GM06990 (cell line): ENCODE data around the gene SOD1.
"Not testable (repeated sequence)": the region's sequence is repeated elsewhere in the genome, so short reads cannot be mapped to it uniquely, and the experiment has no call there.

Source experiments
- DNase-seq: peaks from one replicate; pipeline ENCODE4 v3.0.0-alpha.2; 2011; ENCODE audit not compliant: insufficient read length; ENCODE audit errors: extremely low read depth
- H3K27me3 ChIP-seq: replicated peaks from 2 replicates; pipeline ENCODE4 v1.6.0; 2011; ENCODE audit warnings: low read length; ENCODE audit not compliant: control insufficient read depth, insufficient read depth
- H3K36me3 ChIP-seq: 2 replicates; pipeline ENCODE4 v1.5.1; 2011; ENCODE audit warnings: low read length; ENCODE audit not compliant: control insufficient read depth, insufficient read depth
- H3K4me3 ChIP-seq: replicated peaks from 2 replicates; pipeline ENCODE4 v1.5.1; 2011; ENCODE audit warnings: low read depth, mild to moderate bottlenecking, control low read depth, low read length
- TF ChIP-seq, protein P1 (sequence below): IDR thresholded peaks from 2 replicates; pipeline ENCODE4 v1.5.1; 2011; ENCODE audit warnings: low read length, control low read depth, mild to moderate bottlenecking, inconsistent platforms; ENCODE audit not compliant: insufficient read depth, poor library complexity, severe bottlenecking

The SOD1 gene

DNA sequence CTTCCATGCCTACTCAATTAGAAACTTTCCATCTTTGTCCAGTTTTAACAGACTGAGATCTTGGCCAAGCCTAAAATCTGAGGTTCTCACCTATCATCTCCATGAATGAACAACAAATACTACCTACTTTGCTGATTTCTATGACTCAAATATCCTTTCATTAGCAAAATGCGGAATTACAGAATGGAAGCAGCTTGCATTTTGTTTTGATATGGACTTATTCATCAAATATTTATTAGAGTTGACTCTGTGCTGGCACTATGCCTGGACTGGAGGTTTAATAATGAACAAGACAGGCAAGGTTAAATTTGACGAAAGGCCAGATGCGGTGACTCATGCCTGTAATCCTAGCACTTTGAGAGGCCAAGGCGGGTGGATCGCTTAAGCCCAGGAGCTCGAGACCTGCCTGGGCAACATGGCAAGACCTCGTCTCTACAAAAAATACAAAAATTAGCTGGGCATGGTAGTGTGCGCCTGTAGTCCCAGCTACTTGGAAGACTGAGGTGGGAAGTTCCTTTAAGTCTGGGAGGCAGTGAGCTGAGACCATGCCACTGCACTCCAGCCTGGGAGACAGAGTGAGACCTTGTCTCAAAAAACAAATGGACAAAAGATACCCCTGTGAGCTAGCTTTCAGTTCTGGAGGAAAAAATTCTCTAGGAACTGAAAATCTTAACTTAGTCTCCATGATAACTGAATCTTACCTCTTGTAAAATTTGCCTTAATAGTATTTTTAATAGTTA, 29.4 kb upstream of the SOD1 start:
- no peaks in the 10 kb centered on the region for H3K27me3 ChIP-seq
- H3K36me3 ChIP-seq = no peaks in the 10 kb centered on the region
- no peak overlapping the region for H3K4me3 ChIP-seq
- TF ChIP-seq, protein P1, sequence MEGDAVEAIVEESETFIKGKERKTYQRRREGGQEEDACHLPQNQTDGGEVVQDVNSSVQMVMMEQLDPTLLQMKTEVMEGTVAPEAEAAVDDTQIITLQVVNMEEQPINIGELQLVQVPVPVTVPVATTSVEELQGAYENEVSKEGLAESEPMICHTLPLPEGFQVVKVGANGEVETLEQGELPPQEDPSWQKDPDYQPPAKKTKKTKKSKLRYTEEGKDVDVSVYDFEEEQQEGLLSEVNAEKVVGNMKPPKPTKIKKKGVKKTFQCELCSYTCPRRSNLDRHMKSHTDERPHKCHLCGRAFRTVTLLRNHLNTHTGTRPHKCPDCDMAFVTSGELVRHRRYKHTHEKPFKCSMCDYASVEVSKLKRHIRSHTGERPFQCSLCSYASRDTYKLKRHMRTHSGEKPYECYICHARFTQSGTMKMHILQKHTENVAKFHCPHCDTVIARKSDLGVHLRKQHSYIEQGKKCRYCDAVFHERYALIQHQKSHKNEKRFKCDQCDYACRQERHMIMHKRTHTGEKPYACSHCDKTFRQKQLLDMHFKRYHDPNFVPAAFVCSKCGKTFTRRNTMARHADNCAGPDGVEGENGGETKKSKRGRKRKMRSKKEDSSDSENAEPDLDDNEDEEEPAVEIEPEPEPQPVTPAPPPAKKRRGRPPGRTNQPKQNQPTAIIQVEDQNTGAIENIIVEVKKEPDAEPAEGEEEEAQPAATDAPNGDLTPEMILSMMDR = no peak
- DNase-seq = no peak

DNA sequence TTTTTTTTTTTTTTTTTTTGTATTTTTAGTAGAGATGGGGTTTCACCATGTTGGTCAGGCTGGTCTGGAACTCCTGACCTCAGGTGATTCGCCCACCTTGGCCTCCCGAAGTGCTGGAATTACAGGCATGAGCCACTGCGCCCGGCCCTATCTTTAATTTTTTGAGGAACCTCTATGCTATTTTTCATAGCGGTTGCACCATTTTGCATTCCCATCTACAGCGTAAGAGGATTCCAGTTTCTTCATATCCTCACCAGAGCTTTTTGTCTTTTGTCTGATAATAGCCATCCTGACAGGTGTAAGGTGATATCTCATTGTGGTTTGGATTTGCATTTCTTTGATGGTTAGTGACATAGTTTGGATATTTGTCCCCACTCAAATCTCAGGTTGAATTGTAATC, 27.6 kb upstream of the SOD1 start:
- not testable (repeated sequence) for DNase-seq, H3K27me3 ChIP-seq, H3K36me3 ChIP-seq, H3K4me3 ChIP-seq

DNA sequence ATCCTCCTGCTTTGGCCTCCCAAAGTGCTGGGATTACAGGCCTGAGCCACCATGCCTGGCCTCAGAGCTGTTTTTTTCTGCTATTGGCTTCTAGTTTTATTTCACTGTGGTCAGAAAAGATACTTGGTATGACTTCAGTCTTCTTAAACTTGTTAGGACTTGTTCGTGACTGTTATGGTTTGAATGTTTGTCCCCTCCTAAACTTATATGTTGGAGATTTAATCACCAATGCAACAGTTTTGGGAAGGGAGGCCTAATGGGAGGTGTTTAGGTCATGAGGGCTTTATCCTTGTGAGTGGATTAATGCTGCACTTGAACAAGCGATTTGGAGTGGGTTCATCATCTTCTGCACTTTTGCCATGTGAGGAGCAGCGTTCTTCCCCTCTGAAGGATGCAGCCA, 24.5 kb upstream of the SOD1 start:
- Histone ChIP-seq H3K27me3 (no peaks in the 10 kb centered on the region), H3K36me3 (no peaks in the 10 kb centered on the region), H3K4me3 (peak overlapping the region; percentile 53)
- TF ChIP-seq, protein P1 = no peak
- no peak for DNase-seq

DNA sequence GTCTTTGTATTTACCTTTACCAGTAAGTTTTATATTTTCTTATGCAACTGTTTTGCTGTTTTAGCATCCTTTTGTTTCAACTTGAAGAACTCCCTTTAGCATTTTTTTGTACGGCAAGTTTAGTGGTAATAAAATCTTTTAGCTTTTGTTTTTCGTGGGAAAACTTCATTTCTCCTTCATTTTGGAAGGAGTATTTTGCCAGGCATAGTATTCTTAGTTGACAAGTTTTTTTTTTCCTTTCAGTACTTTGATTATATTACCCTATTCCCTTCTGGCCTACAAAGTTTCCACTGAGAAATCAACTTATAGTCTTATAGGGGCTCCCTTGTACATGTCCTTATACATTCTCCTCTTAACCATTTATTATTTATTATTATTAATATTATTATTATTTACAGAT, 22.6 kb upstream of the SOD1 start:
- no peaks in the 10 kb centered on the region for H3K27me3 ChIP-seq
- TF ChIP-seq, protein P1 = no peak
- no peaks in the 10 kb centered on the region for H3K36me3 ChIP-seq
- DNase-seq = no peak
- H3K4me3 ChIP-seq = no peak overlapping the region

DNA sequence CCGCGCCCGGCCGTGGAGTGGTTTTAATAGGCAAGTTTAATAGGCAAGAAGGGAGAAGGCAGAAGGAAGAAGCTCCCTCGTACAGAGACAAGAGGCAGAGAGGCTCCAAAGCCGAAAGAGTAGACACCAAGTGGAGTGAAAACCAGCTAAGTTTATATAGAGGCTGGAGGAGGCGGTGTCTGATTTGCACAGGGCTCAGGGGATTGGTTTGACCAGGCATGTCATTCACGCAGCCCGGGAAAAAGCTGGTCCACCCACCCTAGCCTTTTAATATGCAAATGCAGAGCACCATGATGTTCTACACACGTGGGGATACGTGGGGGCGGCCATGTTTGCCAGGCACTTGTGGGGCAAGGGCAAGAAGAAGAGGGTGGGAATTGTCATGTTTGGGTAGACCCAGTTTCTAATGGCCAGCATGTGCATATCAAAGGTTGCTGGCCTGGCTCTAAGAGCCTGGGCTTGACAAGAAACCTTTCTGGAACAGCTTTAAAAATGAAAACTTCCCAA, 18.0 kb upstream of the SOD1 start:
- DNase-seq = no peak
- Histone ChIP-seq H3K4me3 (no peak overlapping the region), H3K27me3 (no peaks in the 10 kb centered on the region), H3K36me3 (no peaks in the 10 kb centered on the region)
- TF ChIP-seq, protein P1 = no peak

DNA sequence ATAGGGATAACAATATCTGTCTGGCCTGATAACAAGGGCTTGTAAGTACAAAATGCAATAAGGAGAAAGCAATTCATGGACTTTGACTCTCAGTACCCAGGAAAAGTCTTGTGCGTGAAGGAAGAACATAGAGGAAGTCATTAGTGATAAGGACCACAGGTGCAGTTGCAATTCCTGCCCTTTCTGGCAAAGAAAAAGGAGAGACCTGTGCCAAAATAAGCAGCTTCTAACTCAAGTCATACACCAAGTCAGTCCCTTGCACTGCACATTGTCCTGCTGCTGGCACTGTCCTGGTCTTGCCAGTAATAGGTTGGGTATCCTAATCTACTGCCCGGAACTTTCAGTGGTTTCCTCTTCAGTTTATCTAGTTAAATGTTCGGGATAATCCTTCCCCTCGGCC, 14.8 kb upstream of the SOD1 start:
- TF ChIP-seq, protein P1 = no peak
- no peak for DNase-seq
- no peak overlapping the region for H3K4me3 ChIP-seq
- H3K27me3 ChIP-seq = no peaks in the 10 kb centered on the region
- no peaks in the 10 kb centered on the region for H3K36me3 ChIP-seq
